K562 (cell line): ENCODE measurements around the gene NAPB. TPM values are rescaled to one million over a fixed set of nuclear protein-coding genes. Genes with fewer than 3 reads are reported as not detected.

Source experiments
- ATAC-seq: fragments of 200-7000 bp; cut with Tn5 transposase; 3 replicates; pipeline ENCODE4 v1.9.1; 2020; ENCODE audit warnings: moderate library complexity
- BruUV-seq: library from RNA; stranded (reverse); fragments of 400-500 nt; replicated peaks from 2 replicates; lab custom pipeline; 2021; lab: Mats Ljungman, UMichigan
- CTCF ChIA-PET: fragments of 300-600 bp; formaldehyde crosslinking; extraction: SDS; loops from one replicate; lab custom pipeline; 2021; ENCODE audit warnings: low intra/inter-chr PET ratio; lab: Yijun Ruan, JAX
- POLR2A ChIA-PET: fragments of 300-600, 350-650 bp; sonication (Branson Sonifier 250); formaldehyde crosslinking; extraction: SDS; loops from one replicate; lab custom pipeline; 2021; ENCODE audit warnings: antibody characterized with exemption, inconsistent platforms; lab: Yijun Ruan, JAX
- DNase-seq, 4 experiments: peaks; one replicate each; pipeline versions ENCODE4 v3.0.0 to v3.0.0-alpha.2; 2011 to 2018; ENCODE audit warnings: low spot score in 3 of 4, mixed read lengths in 3 of 4; ENCODE audit errors: extremely low read depth in 1 of 4
- FAIRE-seq: peaks from 2 replicates; lab custom pipeline; 2011; peaks lifted over from hg19 to GRCh38; lab: Jason Lieb, UNC
- H2AFZ ChIP-seq: 2 replicates; pipeline ENCODE4 v1.6.0; 2011; ENCODE audit warnings: low read depth, low read length, control low read depth, inconsistent platforms
- H3K27ac ChIP-seq: fragments of 200-600 bp; 3 replicates; pipeline ENCODE4 v1.8.0; 2011; ENCODE audit warnings: low read depth, mild to moderate bottlenecking, control low read depth, inconsistent platforms, low read length, moderate library complexity, mixed read lengths; ENCODE audit errors: extremely low read depth
- H3K27me3 ChIP-seq, 2 experiments: fragments of 300-600 bp in 1 of 2; 2 replicates in 1 of 2; 3 replicates in 1 of 2; pipeline versions ENCODE4 v1.6.0 to v1.8.0; 2011; ENCODE audit warnings: inconsistent platforms in 2 of 2, low read length in 2 of 2, mild to moderate bottlenecking in 1 of 2, mixed read lengths in 1 of 2, moderate library complexity in 1 of 2; ENCODE audit not compliant: control insufficient read depth in 2 of 2, insufficient read depth in 2 of 2
- H3K36me3 ChIP-seq: fragments of 300-600 bp; 3 replicates; pipeline ENCODE4 v1.8.0; 2011; ENCODE audit warnings: mild to moderate bottlenecking, low read length, inconsistent platforms; ENCODE audit not compliant: control insufficient read depth, insufficient read depth
- H3K4me1 ChIP-seq, 2 experiments: fragments of 200-600 bp in 1 of 2; replicated peaks in 1 of 2; 2 replicates in 1 of 2; 3 replicates in 1 of 2; pipeline versions ENCODE4 v1.5.1 to v1.8.0; 2011; ENCODE audit warnings: inconsistent platforms in 2 of 2, low read length in 2 of 2, mild to moderate bottlenecking in 1 of 2, mixed read lengths in 1 of 2, moderate library complexity in 1 of 2; ENCODE audit not compliant: control insufficient read depth in 2 of 2, insufficient read depth in 2 of 2
- H3K4me2 ChIP-seq: 2 replicates; pipeline ENCODE4 v1.6.1; 2011; ENCODE audit warnings: low read length, control low read depth, inconsistent platforms, mixed read lengths; ENCODE audit not compliant: insufficient read depth
- H3K4me3 ChIP-seq: fragments of 200-600 bp; sonication (generic), shearing (Covaris generic); 2 replicates; pipeline ENCODE4 v1.5.1; 2016; ENCODE audit warnings: control low read depth, inconsistent platforms
- H3K79me2 ChIP-seq: fragments of 200-600 bp; 3 replicates; pipeline ENCODE4 v1.8.0; 2011; ENCODE audit warnings: low read length, inconsistent platforms; ENCODE audit not compliant: control insufficient read depth, insufficient read depth
- H3K9ac ChIP-seq, 2 experiments: 2 replicates each; pipeline versions ENCODE4 v1.6.0 to v1.6.1; 2011; ENCODE audit warnings: low read depth in 2 of 2, low read length in 2 of 2, control low read depth in 1 of 2, inconsistent platforms in 1 of 2, mild to moderate bottlenecking in 1 of 2, mixed read lengths in 1 of 2; ENCODE audit not compliant: insufficient read depth in 1 of 2
- H3K9me1 ChIP-seq: one replicate; pipeline ENCODE4 v1.6.0; 2011; ENCODE audit warnings: inconsistent platforms, mild to moderate bottlenecking, low read length, moderate library complexity; ENCODE audit not compliant: control insufficient read depth, insufficient read depth
- H3K9me3 ChIP-seq: replicated peaks from 2 replicates; pipeline ENCODE4 v1.5.1; 2011; ENCODE audit warnings: low read depth, low read length, inconsistent platforms; ENCODE audit not compliant: control insufficient read depth, insufficient read depth
- H4K20me1 ChIP-seq: replicated peaks from 2 replicates; pipeline ENCODE4 v1.6.1; 2011; ENCODE audit warnings: low read length, inconsistent platforms, mixed read lengths; ENCODE audit not compliant: control insufficient read depth, insufficient read depth
- ARID2 ChIP-seq: fragments of 450-650 bp; IDR thresholded peaks from 2 replicates; pipeline ENCODE4 v1.6.1; 2017; ENCODE audit warnings: antibody characterized with exemption, mild to moderate bottlenecking
- DPF2 ChIP-seq: fragments of 450-650 bp; IDR thresholded peaks from 2 replicates; pipeline ENCODE4 v1.6.1; 2016
- ZNF445 ChIP-seq: fragments of 250-450 bp; sonication (Bioruptor Pico); IDR thresholded peaks from 2 replicates; pipeline ENCODE4 v1.4.0; 2020; ENCODE audit warnings: low read depth, mild to moderate bottlenecking, moderate library complexity
- WGBS: fragments of 100-300 bp; shearing (Covaris generic); methylation state at CpG from one replicate; pipeline ENCODE4 v1.1.6; 2016; ENCODE audit warnings: low coverage, mixed read lengths; ENCODE audit not compliant: insufficient coverage; ENCODE audit errors: missing lambda C conversion rate; 5-methylcytosine and 5-hydroxymethylcytosine counted together
- in situ Hi-C: fragments of 300-500 bp; cut with MboI; formaldehyde crosslinking; loops from 4 replicates; pipeline ENCODE4 v1.15.0; 2018; ENCODE audit warnings: inconsistent platforms, mixed read lengths
- intact Hi-C: fragments of 100-400 bp; cut with micrococcal nuclease; formaldehyde crosslinking; loops from 2 replicates; pipeline ENCODE4 v1.14.2; 2022
- polyA plus RNA-seq, 8 experiments: library from polyadenylated mRNA; depleted of rRNA in 4 of 8; stranded (reverse) in 5 of 8; unstranded in 3 of 8; fragments of >200 nt; fragmentation: Nextera tagmentation in 2 of 8; fragmentation: Illumina TruSeq in 1 of 8; extraction: Ambion mirVana in 2 of 8; extraction: Trizol in 1 of 8; gene quantifications; 2 replicates each; pipeline versions ENCODE4 v1.2.1 to v1.2.3, GENCODE V29; 2011 to 2014; ENCODE audit warnings: inconsistent platforms in 1 of 8, missing spikeins in 1 of 8
- total RNA-seq, 7 experiments: library from RNA; depleted of rRNA in 6 of 7; stranded (reverse); fragments of >200 nt in 6 of 7; fragmentation: Illumina TruSeq in 2 of 7; extraction: Trizol in 2 of 7; gene quantifications; 2 replicates each; pipeline versions ENCODE4 v1.2.1 to v1.2.3, GENCODE V29; 2011 to 2021; ENCODE audit warnings: low replicate concordance in 1 of 7
- TF ChIP-seq, protein P1 (sequence below): fragments of 450-650 bp; IDR thresholded peaks from 2 replicates; pipeline ENCODE4 v1.6.1; 2018; ENCODE audit warnings: mild to moderate bottlenecking, low read depth; ENCODE audit not compliant: partially characterized antibody
- TF ChIP-seq, protein P2 (sequence below): fragments of 200-800 bp; sonication (Bioruptor generic); IDR thresholded peaks from 2 replicates; pipeline ENCODE4 v1.6.1; 2017; ENCODE audit warnings: missing genetic modification characterization, missing compliant biosample characterization

The NAPB gene
- total and polyA plus RNA-seq, 9 of the 15 experiments (the other 6 are each of a cell fraction or from before 2014, with no cell fraction given): 1.4 to 7.7 (median 5.2) TPM

DNA sequence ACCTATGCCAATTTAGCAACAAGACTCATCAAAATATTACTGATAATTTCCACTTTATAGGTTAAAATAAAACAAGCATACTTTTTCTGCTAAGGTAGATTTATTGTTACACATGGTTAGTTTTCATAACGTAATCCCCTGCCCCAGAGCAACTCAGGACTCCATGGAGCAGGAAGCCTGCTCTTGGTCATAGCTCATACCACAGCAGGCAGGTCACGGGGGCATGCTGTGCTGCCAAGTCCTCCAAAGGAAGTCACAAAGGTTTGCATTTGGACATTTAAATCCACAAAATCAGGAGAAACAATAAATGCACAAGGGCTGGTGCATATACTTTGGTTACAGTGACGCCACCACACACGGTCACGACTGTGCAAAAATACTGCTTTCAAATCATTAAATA is 46.8 kb downstream of the NAPB start:
- CTCF ChIA-PET: no interaction called here
- 88% methylated on average over 5 of the region's 5 CpGs for WGBS
- Histone ChIP-seq H3K36me3 (peaks cover 86% of the 10 kb centered on the region), H3K9ac (no peak overlapping the region), H2AFZ (no peak overlapping the region), H3K9me3 (no peaks in the 10 kb centered on the region), H3K9me1 (no peaks in the 10 kb centered on the region), H3K27me3 (no peaks in the 10 kb centered on the region)
- intact Hi-C loops: no loop called here
- TF ChIP-seq ZNF445 (CRISPR knock-in tag) (no peak), DPF2 (no peak), ARID2 (no peak)
- TF ChIP-seq, protein P1, sequence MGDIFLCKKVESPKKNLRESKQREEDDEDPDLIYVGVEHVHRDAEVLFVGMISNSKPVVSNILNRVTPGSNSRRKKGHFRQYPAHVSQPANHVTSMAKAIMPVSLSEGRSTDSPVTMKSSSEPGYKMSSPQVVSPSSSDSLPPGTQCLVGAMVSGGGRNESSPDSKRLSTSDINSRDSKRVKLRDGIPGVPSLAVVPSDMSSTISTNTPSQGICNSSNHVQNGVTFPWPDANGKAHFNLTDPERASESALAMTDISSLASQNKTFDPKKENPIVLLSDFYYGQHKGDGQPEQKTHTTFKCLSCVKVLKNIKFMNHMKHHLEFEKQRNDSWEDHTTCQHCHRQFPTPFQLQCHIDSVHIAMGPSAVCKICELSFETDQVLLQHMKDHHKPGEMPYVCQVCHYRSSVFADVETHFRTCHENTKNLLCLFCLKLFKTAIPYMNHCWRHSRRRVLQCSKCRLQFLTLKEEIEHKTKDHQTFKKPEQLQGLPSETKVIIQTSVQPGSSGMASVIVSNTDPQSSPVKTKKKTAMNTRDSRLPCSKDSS: no peak
- TF ChIP-seq, protein P2, sequence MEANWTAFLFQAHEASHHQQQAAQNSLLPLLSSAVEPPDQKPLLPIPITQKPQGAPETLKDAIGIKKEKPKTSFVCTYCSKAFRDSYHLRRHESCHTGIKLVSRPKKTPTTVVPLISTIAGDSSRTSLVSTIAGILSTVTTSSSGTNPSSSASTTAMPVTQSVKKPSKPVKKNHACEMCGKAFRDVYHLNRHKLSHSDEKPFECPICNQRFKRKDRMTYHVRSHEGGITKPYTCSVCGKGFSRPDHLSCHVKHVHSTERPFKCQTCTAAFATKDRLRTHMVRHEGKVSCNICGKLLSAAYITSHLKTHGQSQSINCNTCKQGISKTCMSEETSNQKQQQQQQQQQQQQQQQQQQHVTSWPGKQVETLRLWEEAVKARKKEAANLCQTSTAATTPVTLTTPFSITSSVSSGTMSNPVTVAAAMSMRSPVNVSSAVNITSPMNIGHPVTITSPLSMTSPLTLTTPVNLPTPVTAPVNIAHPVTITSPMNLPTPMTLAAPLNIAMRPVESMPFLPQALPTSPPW (CRISPR knock-in tag): no peak
- TF ChIP-seq, all 486 proteins: peak for 0
- Histone ChIP-seq H3K4me2 (no peak overlapping the region), H3K4me1 (no peaks in the 10 kb centered on the region), H4K20me1 (no peaks in the 10 kb centered on the region), H3K79me2 (no peaks in the 10 kb centered on the region), H3K27ac (no peak overlapping the region), H3K4me3 (no peak overlapping the region)
- ATAC-seq (no peak), FAIRE-seq (no peak), DNase-seq (no peak)
- in situ Hi-C loops: no loop called here
- POLR2A ChIA-PET: interaction anchor here (1.8 kb wide), 1 partner anchor 12 kb away, joined by 4 read pairs; no protein-coding TSS in a partner anchor
- BruUV-seq: no TSS peak
